Astrocyte (in vitro differentiated cells and primary cell): ENCODE data around the gene NCOA3. TPM values are rescaled to one million over a fixed set of nuclear protein-coding genes. Genes with fewer than 3 reads are reported as not detected.
A peak's percentile ranks its signal among the peaks of the same experiment; 100 is the strongest.
"Not testable (repeated sequence)": the region's sequence is repeated elsewhere in the genome, so short reads cannot be mapped to it uniquely, and the experiment has no call there.

Experiments
- DNase-seq: peaks from one replicate; pipeline ENCODE4 v3.0.0-alpha.2; 2010; ENCODE audit warnings: low read depth
- FAIRE-seq: peaks from 2 replicates; lab custom pipeline; 2011; peaks lifted over from hg19 to GRCh38; lab: Jason Lieb, UNC
- H2AFZ ChIP-seq: 2 replicates; pipeline ENCODE4 v1.6.0; 2012; ENCODE audit warnings: low read depth, low read length, inconsistent platforms
- H3K27ac ChIP-seq: 2 replicates; pipeline ENCODE4 v1.5.1; 2011; ENCODE audit warnings: low read depth, low read length, inconsistent platforms
- H3K27me3 ChIP-seq: 2 replicates; pipeline ENCODE4 v1.6.0; 2011; ENCODE audit warnings: low read length, inconsistent platforms; ENCODE audit not compliant: insufficient read depth
- H3K36me3 ChIP-seq: 2 replicates; pipeline ENCODE4 v1.5.1; 2011; ENCODE audit warnings: low read length, inconsistent platforms; ENCODE audit not compliant: insufficient read depth
- H3K4me1 ChIP-seq: 2 replicates; pipeline ENCODE4 v1.5.1; 2011; ENCODE audit warnings: low read length, inconsistent platforms; ENCODE audit not compliant: insufficient read depth
- H3K4me2 ChIP-seq: 2 replicates; pipeline ENCODE4 v1.6.0; 2012; ENCODE audit warnings: low read length, inconsistent platforms
- H3K4me3 ChIP-seq: 2 replicates; pipeline ENCODE4 v1.5.1; 2011; ENCODE audit warnings: low read depth, mild to moderate bottlenecking, low read length, inconsistent platforms; ENCODE audit not compliant: insufficient read depth
- H3K79me2 ChIP-seq: 2 replicates; pipeline ENCODE4 v1.6.0; 2012; ENCODE audit warnings: mild to moderate bottlenecking, low read length, inconsistent platforms; ENCODE audit not compliant: insufficient read depth
- H3K9ac ChIP-seq: 2 replicates; pipeline ENCODE4 v1.6.0; 2012; ENCODE audit warnings: mild to moderate bottlenecking, low read length, inconsistent platforms
- H3K9me3 ChIP-seq: 2 replicates; pipeline ENCODE4 v1.5.1; 2012; ENCODE audit warnings: low read depth, mild to moderate bottlenecking, low read length, inconsistent platforms; ENCODE audit not compliant: insufficient read depth
- H4K20me1 ChIP-seq: 2 replicates; pipeline ENCODE4 v1.6.0; 2012; ENCODE audit warnings: low read length, inconsistent platforms; ENCODE audit not compliant: insufficient read depth
- H3K27ac Mint-ChIP-seq: one replicate; pipeline ENCODE4 v1.8.0; 2021; ENCODE audit warnings: mild to moderate bottlenecking, mixed read lengths; ENCODE audit not compliant: unreplicated experiment
- H3K27me3 Mint-ChIP-seq: one replicate; pipeline ENCODE4 v1.8.0; 2021; ENCODE audit warnings: low read depth, mixed read lengths; ENCODE audit not compliant: unreplicated experiment
- H3K36me3 Mint-ChIP-seq: one replicate; pipeline ENCODE4 v1.8.0; 2021; ENCODE audit warnings: low read depth, mixed read lengths; ENCODE audit not compliant: unreplicated experiment
- H3K4me1 Mint-ChIP-seq: one replicate; pipeline ENCODE4 v1.8.0; 2021; ENCODE audit warnings: low read depth, mixed read lengths; ENCODE audit not compliant: unreplicated experiment
- H3K4me3 Mint-ChIP-seq: one replicate; pipeline ENCODE4 v1.8.0; 2021; ENCODE audit warnings: mild to moderate bottlenecking, moderate library complexity, mixed read lengths; ENCODE audit not compliant: unreplicated experiment
- H3K9me3 Mint-ChIP-seq: one replicate; pipeline ENCODE4 v1.8.0; 2021; ENCODE audit warnings: mild to moderate bottlenecking, mixed read lengths; ENCODE audit not compliant: unreplicated experiment
- EZH2 ChIP-seq: IDR thresholded peaks from 2 replicates; pipeline ENCODE4 v1.6.1; 2012; ENCODE audit warnings: mild to moderate bottlenecking, low read length, inconsistent platforms; ENCODE audit not compliant: insufficient read depth
- total RNA-seq: library from RNA; stranded (reverse); gene quantifications from 2 replicates; pipeline ENCODE4 v1.2.1, GENCODE V29; 2021
- TF ChIP-seq, protein P1 (sequence below): IDR thresholded peaks from 2 replicates; pipeline ENCODE4 v1.5.1; 2011; ENCODE audit warnings: low read depth, mild to moderate bottlenecking, inconsistent platforms, low read length, moderate library complexity; ENCODE audit not compliant: insufficient read depth

NCOA3 gene
- total RNA-seq, 1 donor from 2014 or later, result 30.5 TPM

DNA sequence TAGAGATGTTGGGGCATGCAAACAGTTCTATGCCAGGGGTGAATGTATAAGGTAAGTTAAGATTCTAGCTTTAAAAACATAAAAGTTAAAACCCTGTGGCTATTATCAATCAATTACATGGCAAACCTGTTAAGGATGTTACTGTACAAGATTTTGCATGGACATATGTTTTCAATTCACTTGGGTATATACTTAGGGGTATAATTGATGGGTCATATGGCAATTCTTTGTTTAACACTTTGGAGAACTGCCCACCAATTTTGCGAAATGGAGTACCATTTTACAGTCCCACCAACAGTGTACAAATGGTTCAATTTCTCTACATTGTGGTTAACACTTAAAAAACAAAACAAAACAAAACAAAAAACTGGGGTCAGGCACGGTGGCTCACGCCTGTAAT lies 9.4 kb upstream of the NCOA3 start:
- Histone ChIP-seq H2AFZ (no peak overlapping the region), H3K36me3 (no peaks in the 10 kb centered on the region), H3K9ac (no peak overlapping the region), H3K4me1 (peaks cover 9% of the 10 kb centered on the region), H4K20me1 (no peaks in the 10 kb centered on the region), H3K9me3 (no peaks in the 10 kb centered on the region), H3K27me3 (no peaks in the 10 kb centered on the region), H3K27ac (no peak overlapping the region), H3K4me2 (no peak overlapping the region), H3K79me2 (no peaks in the 10 kb centered on the region), H3K4me3 (no peak overlapping the region)
- Mint-ChIP-seq H3K36me3 (no peaks in the 10 kb centered on the region), H3K9me3 (no peaks in the 10 kb centered on the region), H3K4me1 (peaks cover 12% of the 10 kb centered on the region), H3K27me3 (no peaks in the 10 kb centered on the region), H3K4me3 (no peak overlapping the region), H3K27ac (no peak overlapping the region)
- no peak for FAIRE-seq
- TF ChIP-seq EZH2, result no peak
- TF ChIP-seq, protein P1, sequence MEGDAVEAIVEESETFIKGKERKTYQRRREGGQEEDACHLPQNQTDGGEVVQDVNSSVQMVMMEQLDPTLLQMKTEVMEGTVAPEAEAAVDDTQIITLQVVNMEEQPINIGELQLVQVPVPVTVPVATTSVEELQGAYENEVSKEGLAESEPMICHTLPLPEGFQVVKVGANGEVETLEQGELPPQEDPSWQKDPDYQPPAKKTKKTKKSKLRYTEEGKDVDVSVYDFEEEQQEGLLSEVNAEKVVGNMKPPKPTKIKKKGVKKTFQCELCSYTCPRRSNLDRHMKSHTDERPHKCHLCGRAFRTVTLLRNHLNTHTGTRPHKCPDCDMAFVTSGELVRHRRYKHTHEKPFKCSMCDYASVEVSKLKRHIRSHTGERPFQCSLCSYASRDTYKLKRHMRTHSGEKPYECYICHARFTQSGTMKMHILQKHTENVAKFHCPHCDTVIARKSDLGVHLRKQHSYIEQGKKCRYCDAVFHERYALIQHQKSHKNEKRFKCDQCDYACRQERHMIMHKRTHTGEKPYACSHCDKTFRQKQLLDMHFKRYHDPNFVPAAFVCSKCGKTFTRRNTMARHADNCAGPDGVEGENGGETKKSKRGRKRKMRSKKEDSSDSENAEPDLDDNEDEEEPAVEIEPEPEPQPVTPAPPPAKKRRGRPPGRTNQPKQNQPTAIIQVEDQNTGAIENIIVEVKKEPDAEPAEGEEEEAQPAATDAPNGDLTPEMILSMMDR, result no peak
- DNase-seq, result no peak

DNA sequence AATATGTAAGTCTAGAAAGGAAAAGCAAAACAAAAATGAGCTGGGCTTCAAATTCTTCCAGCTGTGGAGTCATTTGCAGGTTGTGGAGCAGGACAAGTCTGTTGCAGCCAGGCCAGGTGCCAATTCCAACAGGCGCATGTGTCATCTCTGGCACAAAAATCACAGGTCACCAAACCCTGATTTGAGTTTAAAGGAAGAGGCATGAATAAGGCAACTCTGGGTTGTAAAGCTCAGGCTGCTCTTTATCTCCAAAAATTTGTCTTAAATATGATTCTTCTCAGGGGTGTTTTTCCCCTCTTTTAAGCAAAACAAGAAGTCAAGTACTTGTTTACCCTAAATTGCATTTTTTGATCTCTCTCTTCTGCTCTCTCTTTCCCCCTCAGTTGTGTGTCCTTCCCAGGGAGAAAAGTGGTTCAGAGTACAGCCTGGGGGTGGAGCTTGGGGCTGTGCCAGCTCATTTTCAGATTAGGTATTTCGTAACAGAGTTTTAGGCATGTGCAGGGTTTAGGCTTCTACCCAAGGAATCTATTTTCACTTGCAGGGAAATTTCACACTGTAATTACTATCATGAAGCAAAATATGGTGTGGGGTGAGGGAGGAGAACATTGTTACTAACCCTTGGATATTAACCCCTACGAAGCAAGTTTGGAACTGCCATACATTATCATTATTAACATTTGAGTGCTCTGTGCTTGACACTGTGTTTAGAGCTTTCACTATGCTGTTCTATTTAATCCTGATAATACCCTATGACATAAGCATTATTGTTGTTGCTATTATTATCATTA lies 8.3 kb upstream of the NCOA3 start:
- Histone ChIP-seq H3K9ac (no peak overlapping the region), H2AFZ (no peak overlapping the region), H4K20me1 (no peaks in the 10 kb centered on the region), H3K4me1 (peaks cover 9% of the 10 kb centered on the region), H3K27me3 (no peaks in the 10 kb centered on the region), H3K79me2 (no peaks in the 10 kb centered on the region), H3K36me3 (no peaks in the 10 kb centered on the region), H3K9me3 (no peaks in the 10 kb centered on the region), H3K27ac (no peak overlapping the region), H3K4me2 (peak overlapping the region; percentile 15), H3K4me3 (no peak overlapping the region)
- H3K4me3 Mint-ChIP-seq, result no peak overlapping the region
- peak; percentile 63 for DNase-seq
- no peak for FAIRE-seq
- H3K36me3 Mint-ChIP-seq, result no peaks in the 10 kb centered on the region
- H3K27ac Mint-ChIP-seq, result no peak overlapping the region
- H3K9me3 Mint-ChIP-seq, result no peaks in the 10 kb centered on the region
- H3K4me1 Mint-ChIP-seq, result peaks cover 8% of the 10 kb centered on the region
- H3K27me3 Mint-ChIP-seq, result no peaks in the 10 kb centered on the region
- TF ChIP-seq, protein P1, result no peak
- no peak for TF ChIP-seq EZH2

DNA sequence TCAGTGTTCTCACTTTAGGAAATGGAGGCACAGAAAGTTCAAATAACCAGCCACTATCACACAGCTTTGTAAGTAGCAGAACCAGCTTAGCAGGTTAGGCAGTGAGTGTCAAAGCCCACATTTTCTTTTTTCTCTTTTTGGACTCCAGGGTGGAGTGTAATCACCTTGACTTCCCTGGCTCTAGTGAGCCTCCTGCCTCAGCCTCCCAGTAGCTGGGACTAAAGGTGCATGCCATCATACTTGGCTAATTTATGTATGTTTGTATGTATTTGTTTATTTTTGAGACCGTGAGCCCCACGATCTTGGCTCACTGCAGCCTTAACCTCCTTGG lies 7.8 kb upstream of the NCOA3 start:
- no peaks in the 10 kb centered on the region for H3K36me3 Mint-ChIP-seq
- Histone ChIP-seq H3K9ac (no peak overlapping the region), H4K20me1 (no peaks in the 10 kb centered on the region), H3K4me1 (peaks cover 9% of the 10 kb centered on the region), H3K27me3 (no peaks in the 10 kb centered on the region), H3K27ac (no peak overlapping the region), H3K79me2 (no peaks in the 10 kb centered on the region), H3K36me3 (no peaks in the 10 kb centered on the region), H3K4me3 (no peak overlapping the region), H3K4me2 (no peak overlapping the region), H2AFZ (no peak overlapping the region), H3K9me3 (no peaks in the 10 kb centered on the region)
- FAIRE-seq (no peak), DNase-seq (no peak)
- H3K4me1 Mint-ChIP-seq, result peaks cover 8% of the 10 kb centered on the region
- no peak for TF ChIP-seq EZH2
- TF ChIP-seq, protein P1, result no peak
- no peak overlapping the region for H3K27ac Mint-ChIP-seq
- H3K4me3 Mint-ChIP-seq, result no peak overlapping the region
- no peaks in the 10 kb centered on the region for H3K9me3 Mint-ChIP-seq
- H3K27me3 Mint-ChIP-seq, result no peaks in the 10 kb centered on the region

DNA sequence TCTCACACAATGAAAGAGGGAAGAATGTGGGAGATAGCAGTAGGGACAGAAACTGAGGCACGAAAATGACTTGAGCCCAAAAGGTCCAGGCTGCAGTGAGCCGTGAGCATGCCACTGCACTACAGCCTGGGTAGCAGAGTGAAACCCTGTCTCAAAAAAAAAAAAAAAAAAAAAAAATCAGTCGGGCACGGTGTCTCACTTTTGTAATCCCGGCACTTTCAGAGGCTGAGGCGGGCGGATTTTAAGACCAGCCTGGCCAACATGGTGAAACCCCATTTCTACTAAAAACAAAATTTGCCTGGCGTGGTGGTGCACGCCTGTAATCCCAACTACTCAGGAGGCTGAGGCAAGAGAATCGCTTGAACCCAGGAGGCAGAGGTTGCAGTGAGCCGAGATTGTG lies 7.1 kb upstream of the NCOA3 start:
- not testable (repeated sequence) for DNase-seq, H3K27me3 ChIP-seq, H3K36me3 ChIP-seq, H3K4me1 Mint-ChIP-seq, H3K9me3 Mint-ChIP-seq, H3K27ac ChIP-seq, H3K27me3 Mint-ChIP-seq, FAIRE-seq, H3K9ac ChIP-seq, H3K4me1 ChIP-seq, H3K4me3 ChIP-seq, H3K27ac Mint-ChIP-seq, H3K79me2 ChIP-seq, H3K4me2 ChIP-seq, H4K20me1 ChIP-seq, H3K9me3 ChIP-seq, H3K36me3 Mint-ChIP-seq, H3K4me3 Mint-ChIP-seq, H2AFZ ChIP-seq
